ENCODE measurements around the gene COL12A1. TPM values are rescaled to one million over a fixed set of nuclear protein-coding genes. Genes with fewer than 3 reads are reported as not detected.

COL12A1 gene
- total RNA-seq, 1 donor from 2014 or later = 44.3 TPM

DNA sequence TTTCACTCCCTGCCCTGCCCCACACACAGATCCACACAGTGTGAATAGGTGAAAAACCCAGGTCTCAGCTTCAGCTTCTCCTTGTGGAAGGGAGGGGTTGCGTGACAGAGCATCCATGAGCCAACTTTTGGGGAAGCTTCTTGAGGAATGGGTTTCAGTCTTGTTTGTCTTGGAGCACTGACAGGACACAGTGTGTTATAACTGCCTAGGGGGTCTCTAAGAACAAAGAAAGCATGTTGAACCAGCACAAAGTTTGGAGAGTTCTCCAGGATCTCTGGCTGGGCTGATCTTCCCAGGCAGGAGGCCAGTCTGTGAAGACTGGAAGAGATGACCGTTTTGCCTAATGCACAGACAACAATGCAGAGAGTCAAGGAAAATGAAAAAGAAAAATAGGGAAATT lies 164.5 kb downstream of the COL12A1 start:
- no peak for ATAC-seq
- Histone ChIP-seq H3K4me3 (no peak overlapping the region), H3K27me3 (no peaks in the 10 kb centered on the region), H3K9me3 (no peaks in the 10 kb centered on the region), H3K4me1 (no peaks in the 10 kb centered on the region), H3K36me3 (no peaks in the 10 kb centered on the region), H3K27ac (no peak overlapping the region)
- DNase-seq = no peak
- TF ChIP-seq, protein P1, sequence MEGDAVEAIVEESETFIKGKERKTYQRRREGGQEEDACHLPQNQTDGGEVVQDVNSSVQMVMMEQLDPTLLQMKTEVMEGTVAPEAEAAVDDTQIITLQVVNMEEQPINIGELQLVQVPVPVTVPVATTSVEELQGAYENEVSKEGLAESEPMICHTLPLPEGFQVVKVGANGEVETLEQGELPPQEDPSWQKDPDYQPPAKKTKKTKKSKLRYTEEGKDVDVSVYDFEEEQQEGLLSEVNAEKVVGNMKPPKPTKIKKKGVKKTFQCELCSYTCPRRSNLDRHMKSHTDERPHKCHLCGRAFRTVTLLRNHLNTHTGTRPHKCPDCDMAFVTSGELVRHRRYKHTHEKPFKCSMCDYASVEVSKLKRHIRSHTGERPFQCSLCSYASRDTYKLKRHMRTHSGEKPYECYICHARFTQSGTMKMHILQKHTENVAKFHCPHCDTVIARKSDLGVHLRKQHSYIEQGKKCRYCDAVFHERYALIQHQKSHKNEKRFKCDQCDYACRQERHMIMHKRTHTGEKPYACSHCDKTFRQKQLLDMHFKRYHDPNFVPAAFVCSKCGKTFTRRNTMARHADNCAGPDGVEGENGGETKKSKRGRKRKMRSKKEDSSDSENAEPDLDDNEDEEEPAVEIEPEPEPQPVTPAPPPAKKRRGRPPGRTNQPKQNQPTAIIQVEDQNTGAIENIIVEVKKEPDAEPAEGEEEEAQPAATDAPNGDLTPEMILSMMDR (IDR thresholded peaks at IDR 0.05) = no peak
- intact Hi-C loops (cut with DNase I) = no loop called here

Other genes starting within 250 kb of the COL12A1 start
- gene COX7A2, start 37.7 kb upstream of the COL12A1 start, total RNA-seq = 240 TPM
- 183 TPM for gene TMEM30A, start 78.7 kb upstream of the COL12A1 start, total RNA-seq